Bronchial epithelial cell (primary cell): Measurements from ENCODE around the gene PGBD5. TPM values are rescaled to one million over a fixed set of nuclear protein-coding genes. Genes with fewer than 3 reads are reported as not detected.
"Not testable (repeated sequence)": the region's sequence is repeated elsewhere in the genome, so short reads cannot be mapped to it uniquely, and the experiment has no call there.

Source experiments
- DNase-seq: peaks from one replicate; pipeline ENCODE4 v3.0.0-alpha.2; 2010; ENCODE audit warnings: low read depth
- FAIRE-seq: peaks from 2 replicates; lab custom pipeline; 2011; peaks lifted over from hg19 to GRCh38; lab: Jason Lieb, UNC
- H3K27me3 ChIP-seq: 2 replicates; pipeline ENCODE4 v1.5.1; 2011; ENCODE audit warnings: low read length; ENCODE audit not compliant: control insufficient read depth, insufficient read depth
- H3K36me3 ChIP-seq: 2 replicates; pipeline ENCODE4 v1.5.1; 2011; ENCODE audit warnings: low read length; ENCODE audit not compliant: control insufficient read depth, insufficient read depth
- H3K4me3 ChIP-seq: 2 replicates; pipeline ENCODE4 v1.5.1; 2011; ENCODE audit warnings: mild to moderate bottlenecking, low read depth, low read length, control low read depth
- CTCF ChIP-seq: IDR thresholded peaks from 2 replicates; pipeline ENCODE4 v1.5.1; 2011; ENCODE audit warnings: mild to moderate bottlenecking, moderate library complexity, low read length, control low read depth, inconsistent platforms; ENCODE audit not compliant: insufficient read depth, severe bottlenecking
- total RNA-seq: library from RNA; depleted of rRNA; stranded (reverse); fragments of >200 nt; gene quantifications from 2 replicates; pipeline ENCODE4 v1.2.1, GENCODE V29; 2014

PGBD5 gene
- total RNA-seq, 1 donor from 2014 or later, result under 0.01 TPM

DNA sequence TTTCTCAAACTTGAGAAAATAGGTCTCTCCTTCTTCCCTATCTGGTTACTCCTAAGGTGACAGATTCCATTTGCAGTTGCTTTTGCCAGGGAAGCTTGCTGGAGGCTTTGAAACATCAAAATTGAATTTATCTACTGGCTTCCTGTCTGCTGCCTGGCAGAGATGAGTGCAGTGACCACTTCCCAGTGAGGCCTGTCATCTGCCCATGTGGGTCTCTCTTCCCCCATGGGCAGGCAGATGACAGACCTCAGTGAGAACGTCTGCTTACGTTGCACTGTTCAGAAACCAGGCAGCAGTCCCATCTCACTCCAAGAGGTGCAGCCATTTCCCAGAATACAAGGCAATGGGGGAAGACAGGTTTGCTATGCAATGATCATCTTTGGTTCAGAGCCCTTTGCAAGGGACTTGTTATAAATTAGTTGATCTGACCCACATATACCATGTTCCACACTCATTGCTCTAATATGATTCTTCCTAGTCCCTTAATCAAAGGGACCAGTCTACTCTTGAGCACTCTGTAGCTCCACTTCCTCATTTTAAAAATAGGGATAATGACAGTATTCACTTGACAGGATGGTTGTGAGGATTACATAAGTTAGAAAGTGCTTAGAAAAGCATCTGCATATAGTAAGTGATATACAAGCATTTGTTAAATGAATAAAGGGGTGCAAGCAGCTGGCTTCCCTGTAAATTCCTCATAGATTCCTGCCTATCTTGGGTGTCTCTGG, 10.6 kb downstream of the PGBD5 start:
- FAIRE-seq (peak; percentile 23), DNase-seq (no peak)
- Histone ChIP-seq H3K36me3 (no peaks in the 10 kb centered on the region), H3K4me3 (no peak overlapping the region), H3K27me3 (no peaks in the 10 kb centered on the region)
- no peak for TF ChIP-seq CTCF

DNA sequence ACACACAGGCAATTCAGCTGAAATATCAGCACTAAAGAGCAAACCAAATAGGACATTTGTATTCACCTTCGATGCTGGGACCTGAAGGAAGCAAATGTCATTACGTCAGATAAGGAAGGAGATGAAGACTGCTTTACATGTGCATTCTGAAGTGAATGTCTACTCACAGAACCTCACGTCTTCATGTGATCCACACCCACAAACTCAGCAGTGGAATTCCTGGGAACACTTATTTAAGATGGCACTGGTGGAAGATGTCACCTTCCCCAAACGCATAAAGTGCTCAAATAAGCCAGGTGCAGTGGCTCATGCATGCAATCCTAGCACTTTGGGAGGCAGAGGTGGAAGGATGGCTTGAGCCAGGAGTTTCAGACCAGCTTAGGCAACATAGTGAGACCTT, 11.4 kb downstream of the PGBD5 start:
- TF ChIP-seq CTCF, result no peak
- FAIRE-seq, result no peak
- Histone ChIP-seq H3K27me3 (no peaks in the 10 kb centered on the region), H3K36me3 (no peaks in the 10 kb centered on the region), H3K4me3 (no peak overlapping the region)
- DNase-seq, result no peak

- H3K4me3 ChIP-seq, result no peak overlapping the region
- no peak for FAIRE-seq
- no peak for TF ChIP-seq CTCF
- DNase-seq, result no peak
- H3K36me3 ChIP-seq, result no peaks in the 10 kb centered on the region
- no peaks in the 10 kb centered on the region for H3K27me3 ChIP-seq
Observed at GRCh38 chr1:230414102-230414501, 12.0 kb downstream of the PGBD5 start.

GRCh38 chr1:230413061-230413460, 13.1 kb downstream of the PGBD5 start:
- Histone ChIP-seq H3K4me3 (no peak overlapping the region), H3K36me3 (no peaks in the 10 kb centered on the region), H3K27me3 (no peaks in the 10 kb centered on the region)
- DNase-seq (no peak), FAIRE-seq (no peak)
- TF ChIP-seq CTCF, result no peak

DNA sequence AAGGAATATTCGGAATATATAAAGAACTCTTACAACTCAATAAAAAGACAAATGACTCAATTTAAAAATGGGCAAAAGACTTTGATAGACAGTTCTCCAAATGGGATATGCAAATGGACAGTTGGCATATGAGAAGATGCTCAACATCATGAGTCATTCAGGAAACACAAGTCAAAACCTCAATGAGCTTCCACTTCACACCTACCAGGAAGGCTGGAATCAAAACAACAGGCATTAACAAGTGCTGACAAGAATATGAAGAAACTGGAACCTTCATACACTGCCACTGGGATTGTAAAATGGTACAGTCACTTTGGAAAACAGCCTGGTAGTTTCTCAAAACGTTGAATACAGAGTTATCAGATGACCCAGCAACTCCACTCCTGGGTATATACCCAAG, 17.2 kb downstream of the PGBD5 start:
- peak; percentile 76 for DNase-seq
- Histone ChIP-seq H3K36me3 (no peaks in the 10 kb centered on the region), H3K4me3 (no peak overlapping the region), H3K27me3 (no peaks in the 10 kb centered on the region)
- no peak for FAIRE-seq
- TF ChIP-seq CTCF, result no peak

DNA sequence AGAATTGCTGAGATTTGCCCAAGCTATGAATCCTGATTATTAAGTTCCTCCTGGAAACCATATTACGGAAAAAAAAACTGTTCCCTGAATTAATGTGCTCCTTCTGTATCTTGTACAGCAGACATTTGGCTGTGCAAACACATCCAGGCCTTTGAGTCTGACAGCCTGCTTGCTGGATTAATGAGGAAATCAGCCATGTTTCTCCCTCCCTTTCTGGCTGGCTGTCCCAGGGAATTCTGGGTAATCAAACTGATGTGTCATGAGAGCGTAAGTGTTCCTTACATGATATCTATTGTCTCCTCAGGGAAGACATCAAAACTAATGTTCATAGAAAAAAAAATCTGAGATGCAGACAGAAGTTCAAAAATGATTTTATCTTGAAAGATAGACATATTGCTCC, 18.8 kb downstream of the PGBD5 start:
- no peak for FAIRE-seq
- H3K4me3 ChIP-seq, result no peak overlapping the region
- no peak for TF ChIP-seq CTCF
- no peaks in the 10 kb centered on the region for H3K27me3 ChIP-seq
- H3K36me3 ChIP-seq, result no peaks in the 10 kb centered on the region
- DNase-seq, result no peak

DNA sequence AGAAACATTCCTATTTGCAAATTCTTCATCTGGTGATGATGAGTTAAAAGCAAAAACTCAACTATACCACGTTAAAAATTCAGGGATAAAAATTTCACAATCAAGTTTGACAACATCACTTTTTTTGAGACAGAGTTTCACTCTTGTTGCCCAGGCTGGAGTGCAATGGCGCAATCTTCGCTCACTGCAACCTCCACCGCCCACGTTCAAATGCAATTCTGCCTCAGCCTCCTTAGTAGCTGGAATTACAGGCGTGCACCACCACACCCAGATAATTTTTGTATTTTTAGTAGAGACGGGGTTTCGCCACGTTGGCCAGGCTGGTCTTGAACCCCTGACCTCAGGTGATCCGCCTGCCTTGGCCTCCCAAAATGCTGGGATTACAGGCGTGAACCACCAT, 19.4 kb downstream of the PGBD5 start:
- H3K4me3 ChIP-seq, H3K27me3 ChIP-seq, H3K36me3 ChIP-seq, FAIRE-seq, DNase-seq: not testable (repeated sequence)
